PC-3 (cell line): ENCODE data around the gene RAB20. TPM values are rescaled to one million over a fixed set of nuclear protein-coding genes. Genes with fewer than 3 reads are reported as not detected.

Experiments
- ATAC-seq: fragments of 200-7000 bp; cut with Tn5 transposase; 2 replicates; pipeline ENCODE4 v1.9.1; 2020; ENCODE audit warnings: mild to moderate bottlenecking, moderate library complexity
- BruUV-seq: library from RNA; stranded (reverse); fragments of 400-500 nt; replicated peaks from 2 replicates; lab custom pipeline; 2021; lab: Mats Ljungman, UMichigan
- CTCF ChIA-PET: fragments of 300-600 bp; sonication (Branson Sonifier 250); formaldehyde crosslinking; loops from one replicate; lab custom pipeline; 2022; ENCODE audit warnings: antibody characterized with exemption; lab: Charles Lee
- POLR2A ChIA-PET: fragments of 300-600 bp; sonication (Branson Sonifier 250); formaldehyde crosslinking; loops from one replicate; lab custom pipeline; 2022; ENCODE audit warnings: antibody characterized with exemption; ENCODE audit not compliant: unreplicated experiment; lab: Charles Lee
- DNase-seq: peaks from one replicate; pipeline ENCODE4 v3.0.0-alpha.2; 2015
- H2AFZ ChIP-seq: fragments of 300-600 bp; sonication (generic); 2 replicates; pipeline ENCODE4 v1.6.0; 2016; ENCODE audit warnings: antibody characterized with exemption, low read length
- H3F3A ChIP-seq: fragments of 300-600 bp; sonication (generic); one replicate; pipeline ENCODE4 v1.6.0; 2017; ENCODE audit warnings: antibody characterized with exemption, low read length, control low read depth, mild to moderate bottlenecking; ENCODE audit not compliant: unreplicated experiment
- H3K27ac ChIP-seq: fragments of 300-600 bp; sonication (generic); 2 replicates; pipeline ENCODE4 v1.5.1; 2016; ENCODE audit warnings: mild to moderate bottlenecking, low read length
- H3K27me3 ChIP-seq: fragments of 300-600 bp; sonication (generic); 2 replicates; pipeline ENCODE4 v1.6.1; 2016; ENCODE audit warnings: low read length, mixed read lengths
- H3K36me3 ChIP-seq: fragments of 300-600 bp; sonication (generic); 2 replicates; pipeline ENCODE4 v1.6.1; 2016; ENCODE audit warnings: low read depth, mixed run types, low read length, mixed read lengths
- H3K4me1 ChIP-seq: fragments of 300-600 bp; sonication (generic); 2 replicates; pipeline ENCODE4 v1.5.1; 2016; ENCODE audit warnings: low read length; ENCODE audit not compliant: insufficient read depth
- H3K4me2 ChIP-seq: fragments of 300-600 bp; sonication (generic); 2 replicates; pipeline ENCODE4 v1.6.0; 2016; ENCODE audit warnings: low read length
- H3K4me3 ChIP-seq: fragments of 300-600 bp; sonication (generic); 2 replicates; pipeline ENCODE4 v1.5.1; 2016; ENCODE audit warnings: mild to moderate bottlenecking, low read length, mixed read lengths
- H3K79me2 ChIP-seq: fragments of 300-600 bp; sonication (generic); 2 replicates; pipeline ENCODE4 v1.6.1; 2017; ENCODE audit warnings: low read length, mixed read lengths
- H3K9ac ChIP-seq: fragments of 300-600 bp; sonication (generic); 2 replicates; pipeline ENCODE4 v1.6.0; 2016; ENCODE audit warnings: mild to moderate bottlenecking, low read length
- H3K9me2 ChIP-seq: fragments of 300-600 bp; sonication (generic); replicated peaks from 2 replicates; pipeline ENCODE4 v1.6.1; 2016; ENCODE audit warnings: mixed run types, low read length, mixed read lengths
- H3K9me3 ChIP-seq: fragments of 300-600 bp; sonication (generic); 2 replicates; pipeline ENCODE4 v1.6.1; 2016; ENCODE audit warnings: low read length, mixed read lengths
- H4K20me1 ChIP-seq: fragments of 300-600 bp; sonication (generic); 2 replicates; pipeline ENCODE4 v1.6.1; 2016; ENCODE audit warnings: low read length, mixed read lengths
- EZH2 ChIP-seq: fragments of 300-600 bp; sonication (generic); IDR thresholded peaks from one replicate; pipeline ENCODE4 v1.6.1; 2017; ENCODE audit warnings: antibody characterized with exemption, mild to moderate bottlenecking, low read length; ENCODE audit not compliant: unreplicated experiment
- EZH2phosphoT487 ChIP-seq: fragments of 300-600 bp; sonication (generic); IDR thresholded peaks from 2 replicates; pipeline ENCODE4 v1.6.1; 2018; ENCODE audit warnings: mild to moderate bottlenecking, antibody characterized with exemption, low read length, borderline replicate concordance
- intact Hi-C: fragments of 100-400 bp; cut with micrococcal nuclease; formaldehyde crosslinking; loops from 2 replicates; pipeline ENCODE4 v1.9.0; 2023
- total RNA-seq: library from RNA; depleted of rRNA; stranded (reverse); fragments of >200 nt; gene quantifications from 2 replicates; pipeline ENCODE4 v1.2.3, GENCODE V29; 2014
- TF ChIP-seq, protein P1 (sequence below): fragments of 300-600 bp; sonication (generic); conservative IDR thresholded peaks from 2 replicates; pipeline ENCODE4 v1.5.1; 2017; ENCODE audit warnings: antibody characterized with exemption, low read depth, mild to moderate bottlenecking, low read length

The RAB20 gene
- total RNA-seq, 1 experiment from 2014 or later: 22.9 TPM

DNA sequence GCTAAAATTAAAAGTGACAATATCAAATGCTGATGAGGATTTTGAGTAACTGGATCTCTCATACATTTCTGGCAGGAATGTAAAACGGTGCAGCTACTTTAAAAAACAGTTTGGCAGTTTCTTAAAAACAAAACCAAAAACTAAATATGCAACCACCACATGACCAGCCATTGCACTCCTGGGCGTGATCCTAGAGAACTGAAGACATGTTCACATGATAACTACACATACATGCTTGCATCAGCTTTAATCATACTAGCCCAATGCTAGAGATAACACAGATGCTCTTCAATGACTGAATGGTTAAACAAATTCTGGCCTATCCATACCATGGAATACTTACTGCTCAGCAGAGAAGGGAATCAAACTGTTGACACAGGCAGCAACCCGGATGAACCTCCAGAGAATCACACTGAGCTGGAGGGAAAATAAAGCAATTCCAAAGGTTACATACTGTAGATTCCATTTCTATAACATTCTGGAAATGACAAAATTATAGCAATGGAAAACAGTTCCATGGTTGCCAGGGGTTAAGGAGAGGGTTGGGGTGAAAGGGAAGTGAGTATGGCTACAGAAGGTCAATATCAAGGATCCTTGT is 28.4 kb upstream of the RAB20 start:
- Histone ChIP-seq H3K9ac (no peak overlapping the region), H4K20me1 (no peaks in the 10 kb centered on the region), H3K79me2 (no peaks in the 10 kb centered on the region), H2AFZ (no peak overlapping the region), H3K9me2 (no peaks in the 10 kb centered on the region), H3K4me1 (no peaks in the 10 kb centered on the region), H3K27ac (no peak overlapping the region), H3K36me3 (no peaks in the 10 kb centered on the region), H3K9me3 (no peaks in the 10 kb centered on the region), H3K27me3 (no peaks in the 10 kb centered on the region), H3K4me3 (no peak overlapping the region), H3K4me2 (no peak overlapping the region), H3F3A (no peaks in the 10 kb centered on the region)
- POLR2A ChIA-PET: no interaction called here
- ATAC-seq: no peak
- DNase-seq: no peak
- TF ChIP-seq, protein P1, sequence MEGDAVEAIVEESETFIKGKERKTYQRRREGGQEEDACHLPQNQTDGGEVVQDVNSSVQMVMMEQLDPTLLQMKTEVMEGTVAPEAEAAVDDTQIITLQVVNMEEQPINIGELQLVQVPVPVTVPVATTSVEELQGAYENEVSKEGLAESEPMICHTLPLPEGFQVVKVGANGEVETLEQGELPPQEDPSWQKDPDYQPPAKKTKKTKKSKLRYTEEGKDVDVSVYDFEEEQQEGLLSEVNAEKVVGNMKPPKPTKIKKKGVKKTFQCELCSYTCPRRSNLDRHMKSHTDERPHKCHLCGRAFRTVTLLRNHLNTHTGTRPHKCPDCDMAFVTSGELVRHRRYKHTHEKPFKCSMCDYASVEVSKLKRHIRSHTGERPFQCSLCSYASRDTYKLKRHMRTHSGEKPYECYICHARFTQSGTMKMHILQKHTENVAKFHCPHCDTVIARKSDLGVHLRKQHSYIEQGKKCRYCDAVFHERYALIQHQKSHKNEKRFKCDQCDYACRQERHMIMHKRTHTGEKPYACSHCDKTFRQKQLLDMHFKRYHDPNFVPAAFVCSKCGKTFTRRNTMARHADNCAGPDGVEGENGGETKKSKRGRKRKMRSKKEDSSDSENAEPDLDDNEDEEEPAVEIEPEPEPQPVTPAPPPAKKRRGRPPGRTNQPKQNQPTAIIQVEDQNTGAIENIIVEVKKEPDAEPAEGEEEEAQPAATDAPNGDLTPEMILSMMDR: no peak
- TF ChIP-seq EZH2 (no peak), EZH2phosphoT487 (no peak)
- no TSS peak for BruUV-seq
- CTCF ChIA-PET: no interaction called here
- intact Hi-C loops: no loop called here

DNA sequence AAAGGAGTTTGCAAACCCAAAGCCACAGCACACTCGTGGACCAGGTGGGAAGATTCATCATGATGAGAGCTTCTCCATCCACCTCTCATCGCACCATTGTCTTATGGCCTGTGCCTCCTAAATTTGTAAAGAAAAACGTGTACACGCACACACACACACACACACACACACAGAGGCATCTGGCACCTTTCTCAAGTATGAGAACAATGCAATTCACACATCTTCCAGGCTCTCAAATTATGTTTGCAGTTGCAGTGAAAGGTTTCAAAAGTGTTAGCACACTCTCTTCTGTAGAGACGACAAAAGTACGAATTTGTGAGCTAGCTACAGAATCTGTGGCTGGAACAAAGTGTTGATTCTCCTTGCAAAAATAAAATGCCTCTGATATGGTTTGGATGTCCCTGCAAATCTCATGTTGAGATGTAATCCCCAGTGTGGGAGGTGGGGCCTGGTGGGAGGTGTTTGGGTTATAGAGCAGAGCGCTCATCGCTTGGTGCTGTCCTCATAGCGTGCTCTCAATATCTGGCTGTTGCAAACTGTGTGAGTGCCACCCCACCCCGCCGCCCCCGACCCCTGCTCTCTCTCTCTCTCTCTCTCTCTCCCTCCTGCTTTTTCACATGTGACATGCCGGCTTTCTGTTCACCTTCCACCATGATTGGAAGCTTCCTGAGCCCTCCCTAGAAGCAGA is 21.8 kb upstream of the RAB20 start:
- no peak overlapping the region for H3K4me3 ChIP-seq
- no peak overlapping the region for H3K4me2 ChIP-seq
- no peaks in the 10 kb centered on the region for H3K9me2 ChIP-seq
- H3K79me2 ChIP-seq: no peaks in the 10 kb centered on the region
- intact Hi-C loops: no loop called here
- no peak for ATAC-seq
- TF ChIP-seq, protein P1: no peak
- TF ChIP-seq EZH2phosphoT487 (no peak), EZH2 (no peak)
- DNase-seq: no peak
- no peaks in the 10 kb centered on the region for H3K27me3 ChIP-seq
- ChIA-PET POLR2A (no interaction called here), CTCF (no interaction called here)
- no peaks in the 10 kb centered on the region for H3K4me1 ChIP-seq
- no peak overlapping the region for H3K9ac ChIP-seq
- H2AFZ ChIP-seq: no peak overlapping the region
- H4K20me1 ChIP-seq: no peaks in the 10 kb centered on the region
- no peaks in the 10 kb centered on the region for H3K36me3 ChIP-seq
- no peaks in the 10 kb centered on the region for H3K9me3 ChIP-seq
- BruUV-seq: no TSS peak
- H3F3A ChIP-seq: no peaks in the 10 kb centered on the region
- H3K27ac ChIP-seq: no peak overlapping the region

GRCh38 chr13:110582421-110582954 is 21.0 kb upstream of the RAB20 start:
- no peaks in the 10 kb centered on the region for H3K79me2 ChIP-seq
- H2AFZ ChIP-seq: no peak overlapping the region
- no peak for ATAC-seq
- H3K9ac ChIP-seq: no peak overlapping the region
- CTCF ChIA-PET: no interaction called here
- no peaks in the 10 kb centered on the region for H3F3A ChIP-seq
- no peaks in the 10 kb centered on the region for H3K27me3 ChIP-seq
- no peak overlapping the region for H3K4me3 ChIP-seq
- no peak for TF ChIP-seq EZH2
- no peak overlapping the region for H3K27ac ChIP-seq
- no peak for DNase-seq
- H3K36me3 ChIP-seq: no peaks in the 10 kb centered on the region
- no TSS peak for BruUV-seq
- no peaks in the 10 kb centered on the region for H4K20me1 ChIP-seq
- no peaks in the 10 kb centered on the region for H3K9me3 ChIP-seq
- POLR2A ChIA-PET: no interaction called here
- no peaks in the 10 kb centered on the region for H3K4me1 ChIP-seq
- intact Hi-C loops: no loop called here
- no peak overlapping the region for H3K4me2 ChIP-seq
- no peaks in the 10 kb centered on the region for H3K9me2 ChIP-seq
